ENCODE results near the gene IER3. TPM values are rescaled to one million over a fixed set of nuclear protein-coding genes. Genes with fewer than 3 reads are reported as not detected.

IER3 gene
- total and polyA plus RNA-seq, 2 of the 13 experiments (the other 11 are each of a cell fraction or from before 2014, with no cell fraction given): 51.1 to 131 TPM

DNA sequence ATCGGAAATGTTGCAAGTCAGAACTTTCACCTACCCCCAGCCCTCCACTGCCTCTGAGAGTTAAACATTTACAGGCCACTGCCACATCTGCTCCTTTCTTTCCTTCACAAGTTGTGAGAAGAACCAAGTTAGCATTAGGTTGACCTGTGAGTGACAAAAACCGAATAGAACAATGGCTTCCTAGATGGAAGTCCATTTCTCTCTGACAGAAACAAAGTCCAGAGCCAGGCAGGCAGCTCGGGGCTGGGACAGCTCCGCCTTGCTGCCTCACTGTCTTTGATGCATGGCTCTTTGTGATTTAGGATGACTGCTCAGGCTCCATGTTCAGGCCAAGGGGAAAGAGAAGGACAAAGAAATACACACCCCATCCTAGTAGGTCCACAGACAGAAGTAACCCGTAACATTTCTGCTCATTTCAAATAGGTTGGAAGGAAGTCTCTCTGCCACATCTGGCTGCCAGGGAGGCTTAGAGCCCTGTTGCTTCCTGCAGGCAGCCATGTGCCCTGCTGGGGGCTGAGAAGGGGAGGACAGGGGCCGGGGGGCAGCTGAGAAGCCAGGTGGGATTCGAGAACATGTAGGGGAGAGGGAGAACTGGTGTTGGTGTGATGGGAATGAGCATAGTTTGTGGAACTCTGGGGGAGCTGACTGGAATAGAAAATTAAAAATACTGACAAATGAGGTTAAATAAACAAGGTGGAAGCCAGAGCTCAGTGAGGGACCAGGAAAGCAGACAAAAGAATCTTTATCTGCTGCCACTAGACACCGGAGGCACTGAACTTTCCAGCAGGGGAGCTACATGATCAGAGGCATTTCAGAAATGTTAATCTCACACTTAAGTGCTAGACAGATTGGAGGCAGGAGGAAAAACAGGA is 19.5 kb upstream of the IER3 start (continued):
- TF ChIP-seq TBL1XR1 (IDR thresholded peaks at IDR 0.05; ENCODE audit: borderline replicate concordance, low read length, partially characterized antibody) (peak; percentile 58), ARHGAP35 (CRISPR knock-in tag; IDR thresholded peaks at IDR 0.05; ENCODE audit: borderline replicate concordance) (peak; percentile 82; the same call in 1 of the 2 replicates), EED (CRISPR knock-in tag; IDR thresholded peaks at IDR 0.05) (peak; percentile 89; the same call in 1 of the 2 replicates), ZNF337 (CRISPR knock-in tag; IDR thresholded peaks at IDR 0.05; ENCODE audit: borderline replicate concordance, low read depth) (peak; percentile 78), MTA1 (CRISPR knock-in tag; IDR thresholded peaks at IDR 0.05; ENCODE audit: borderline replicate concordance) (peak; percentile 76), ZNF160 (CRISPR knock-in tag; IDR thresholded peaks at IDR 0.05) (peak; percentile 17), KAT8 (CRISPR knock-in tag; IDR thresholded peaks at IDR 0.05) (peak; percentile 71), ZFP37 (CRISPR knock-in tag; IDR thresholded peaks at IDR 0.05; ENCODE audit: borderline replicate concordance) (0 out of 2 replicates have a peak, but pooled peaks have one; percentile 36), ZNF292 (CRISPR knock-in tag; IDR thresholded peaks at IDR 0.05; ENCODE audit: borderline replicate concordance, low read depth) (no peak; the same call in 1 of the 2 replicates), NPAS2 (CRISPR knock-in tag; IDR thresholded peaks at IDR 0.05; ENCODE audit: borderline replicate concordance) (no peak), ZFP41 (CRISPR knock-in tag; IDR thresholded peaks at IDR 0.05; ENCODE audit: borderline replicate concordance) (0 out of 2 replicates have a peak, but pooled peaks have one; percentile 62)
- TF ChIP-seq, protein P1, sequence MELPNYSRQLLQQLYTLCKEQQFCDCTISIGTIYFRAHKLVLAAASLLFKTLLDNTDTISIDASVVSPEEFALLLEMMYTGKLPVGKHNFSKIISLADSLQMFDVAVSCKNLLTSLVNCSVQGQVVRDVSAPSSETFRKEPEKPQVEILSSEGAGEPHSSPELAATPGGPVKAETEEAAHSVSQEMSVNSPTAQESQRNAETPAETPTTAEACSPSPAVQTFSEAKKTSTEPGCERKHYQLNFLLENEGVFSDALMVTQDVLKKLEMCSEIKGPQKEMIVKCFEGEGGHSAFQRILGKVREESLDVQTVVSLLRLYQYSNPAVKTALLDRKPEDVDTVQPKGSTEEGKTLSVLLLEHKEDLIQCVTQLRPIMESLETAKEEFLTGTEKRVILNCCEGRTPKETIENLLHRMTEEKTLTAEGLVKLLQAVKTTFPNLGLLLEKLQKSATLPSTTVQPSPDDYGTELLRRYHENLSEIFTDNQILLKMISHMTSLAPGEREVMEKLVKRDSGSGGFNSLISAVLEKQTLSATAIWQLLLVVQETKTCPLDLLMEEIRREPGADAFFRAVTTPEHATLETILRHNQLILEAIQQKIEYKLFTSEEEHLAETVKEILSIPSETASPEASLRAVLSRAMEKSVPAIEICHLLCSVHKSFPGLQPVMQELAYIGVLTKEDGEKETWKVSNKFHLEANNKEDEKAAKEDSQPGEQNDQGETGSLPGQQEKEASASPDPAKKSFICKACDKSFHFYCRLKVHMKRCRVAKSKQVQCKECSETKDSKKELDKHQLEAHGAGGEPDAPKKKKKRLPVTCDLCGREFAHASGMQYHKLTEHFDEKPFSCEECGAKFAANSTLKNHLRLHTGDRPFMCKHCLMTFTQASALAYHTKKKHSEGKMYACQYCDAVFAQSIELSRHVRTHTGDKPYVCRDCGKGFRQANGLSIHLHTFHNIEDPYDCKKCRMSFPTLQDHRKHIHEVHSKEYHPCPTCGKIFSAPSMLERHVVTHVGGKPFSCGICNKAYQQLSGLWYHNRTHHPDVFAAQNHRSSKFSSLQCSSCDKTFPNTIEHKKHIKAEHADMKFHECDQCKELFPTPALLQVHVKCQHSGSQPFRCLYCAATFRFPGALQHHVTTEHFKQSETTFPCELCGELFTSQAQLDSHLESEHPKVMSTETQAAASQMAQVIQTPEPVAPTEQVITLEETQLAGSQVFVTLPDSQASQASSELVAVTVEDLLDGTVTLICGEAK (IDR thresholded peaks at IDR 0.05): no peak
- TF ChIP-seq, protein P1 (CRISPR knock-in tag; IDR thresholded peaks at IDR 0.05): peak; percentile 53
- TF ChIP-seq, protein P2, sequence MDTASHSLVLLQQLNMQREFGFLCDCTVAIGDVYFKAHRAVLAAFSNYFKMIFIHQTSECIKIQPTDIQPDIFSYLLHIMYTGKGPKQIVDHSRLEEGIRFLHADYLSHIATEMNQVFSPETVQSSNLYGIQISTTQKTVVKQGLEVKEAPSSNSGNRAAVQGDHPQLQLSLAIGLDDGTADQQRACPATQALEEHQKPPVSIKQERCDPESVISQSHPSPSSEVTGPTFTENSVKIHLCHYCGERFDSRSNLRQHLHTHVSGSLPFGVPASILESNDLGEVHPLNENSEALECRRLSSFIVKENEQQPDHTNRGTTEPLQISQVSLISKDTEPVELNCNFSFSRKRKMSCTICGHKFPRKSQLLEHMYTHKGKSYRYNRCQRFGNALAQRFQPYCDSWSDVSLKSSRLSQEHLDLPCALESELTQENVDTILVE (CRISPR knock-in tag; IDR thresholded peaks at IDR 0.05): peak; percentile 64
- TF ChIP-seq, protein P3, sequence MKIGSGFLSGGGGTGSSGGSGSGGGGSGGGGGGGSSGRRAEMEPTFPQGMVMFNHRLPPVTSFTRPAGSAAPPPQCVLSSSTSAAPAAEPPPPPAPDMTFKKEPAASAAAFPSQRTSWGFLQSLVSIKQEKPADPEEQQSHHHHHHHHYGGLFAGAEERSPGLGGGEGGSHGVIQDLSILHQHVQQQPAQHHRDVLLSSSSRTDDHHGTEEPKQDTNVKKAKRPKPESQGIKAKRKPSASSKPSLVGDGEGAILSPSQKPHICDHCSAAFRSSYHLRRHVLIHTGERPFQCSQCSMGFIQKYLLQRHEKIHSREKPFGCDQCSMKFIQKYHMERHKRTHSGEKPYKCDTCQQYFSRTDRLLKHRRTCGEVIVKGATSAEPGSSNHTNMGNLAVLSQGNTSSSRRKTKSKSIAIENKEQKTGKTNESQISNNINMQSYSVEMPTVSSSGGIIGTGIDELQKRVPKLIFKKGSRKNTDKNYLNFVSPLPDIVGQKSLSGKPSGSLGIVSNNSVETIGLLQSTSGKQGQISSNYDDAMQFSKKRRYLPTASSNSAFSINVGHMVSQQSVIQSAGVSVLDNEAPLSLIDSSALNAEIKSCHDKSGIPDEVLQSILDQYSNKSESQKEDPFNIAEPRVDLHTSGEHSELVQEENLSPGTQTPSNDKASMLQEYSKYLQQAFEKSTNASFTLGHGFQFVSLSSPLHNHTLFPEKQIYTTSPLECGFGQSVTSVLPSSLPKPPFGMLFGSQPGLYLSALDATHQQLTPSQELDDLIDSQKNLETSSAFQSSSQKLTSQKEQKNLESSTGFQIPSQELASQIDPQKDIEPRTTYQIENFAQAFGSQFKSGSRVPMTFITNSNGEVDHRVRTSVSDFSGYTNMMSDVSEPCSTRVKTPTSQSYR (CRISPR knock-in tag; IDR thresholded peaks at IDR 0.05; ENCODE audit: borderline replicate concordance): peak; percentile 82; the same call in 1 of the 2 replicates
